ENCODE measurements around the gene ETV1.
A peak's percentile ranks its signal among the peaks of the same experiment; 100 is the strongest.

DNA sequence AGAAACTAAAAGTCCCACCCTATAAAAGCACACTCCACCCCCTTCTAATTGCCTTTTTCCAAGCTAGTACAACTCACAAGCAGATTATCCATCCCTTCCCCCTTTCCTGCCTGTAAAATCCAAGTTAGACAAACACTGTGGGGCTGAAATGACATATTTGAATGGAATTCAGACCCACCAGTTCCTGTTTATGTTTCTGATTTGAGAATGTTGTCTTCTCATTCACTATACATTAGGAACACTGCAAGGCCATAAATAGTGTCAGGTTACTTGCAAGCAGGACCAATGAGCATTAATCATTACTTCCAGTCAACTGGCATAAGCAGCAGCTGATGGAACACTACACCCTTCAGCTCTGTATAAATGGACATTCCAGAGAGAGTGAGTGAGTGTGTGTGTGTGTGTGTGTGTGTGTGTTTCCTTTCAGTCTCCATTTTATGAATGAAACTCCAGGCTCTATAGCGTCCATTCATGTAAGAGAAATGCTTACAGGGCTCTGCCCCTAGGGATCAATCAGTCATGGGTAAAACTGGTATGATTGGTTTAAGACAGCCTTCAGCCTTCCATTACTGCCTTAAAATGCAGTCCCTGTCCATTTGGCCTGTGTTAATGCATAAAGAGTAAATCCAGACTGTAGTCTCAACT lies 69.3 kb downstream of the ETV1 start:
- TF ChIP-seq BHLHE40 (IDR thresholded peaks at IDR 0.05; ENCODE audit: borderline replicate concordance) (no peak), TARDBP (IDR thresholded peaks at IDR 0.05) (peak; percentile 61; the same call in 1 of the 2 replicates), SP1 (IDR thresholded peaks at IDR 0.05) (no peak), CTBP1 (IDR thresholded peaks at IDR 0.05; ENCODE audit: borderline replicate concordance) (peak; percentile 98), SUZ12 (IDR thresholded peaks at IDR 0.05) (no peak), ZNF384 (IDR thresholded peaks at IDR 0.05) (peak; percentile 48; the same call in 1 of the 2 replicates)
- TF ChIP-seq, protein P1, sequence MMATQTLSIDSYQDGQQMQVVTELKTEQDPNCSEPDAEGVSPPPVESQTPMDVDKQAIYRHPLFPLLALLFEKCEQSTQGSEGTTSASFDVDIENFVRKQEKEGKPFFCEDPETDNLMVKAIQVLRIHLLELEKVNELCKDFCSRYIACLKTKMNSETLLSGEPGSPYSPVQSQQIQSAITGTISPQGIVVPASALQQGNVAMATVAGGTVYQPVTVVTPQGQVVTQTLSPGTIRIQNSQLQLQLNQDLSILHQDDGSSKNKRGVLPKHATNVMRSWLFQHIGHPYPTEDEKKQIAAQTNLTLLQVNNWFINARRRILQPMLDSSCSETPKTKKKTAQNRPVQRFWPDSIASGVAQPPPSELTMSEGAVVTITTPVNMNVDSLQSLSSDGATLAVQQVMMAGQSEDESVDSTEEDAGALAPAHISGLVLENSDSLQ (IDR thresholded peaks at IDR 0.05) = peak; percentile 97
